ENCODE data around the gene YPEL3. TPM values are rescaled to one million over a fixed set of nuclear protein-coding genes. Genes with fewer than 3 reads are reported as not detected.
"Not testable (repeated sequence)": the region's sequence is repeated elsewhere in the genome, so short reads cannot be mapped to it uniquely, and the experiment has no call there.

YPEL3 gene
- total RNA-seq, 2 experiments from 2014 or later, result 32.5 to 36.9 TPM

- POLR2A ChIA-PET, result no interaction called here
- no peak for DNase-seq
- Mint-ChIP-seq H3K9me3 (no peaks in the 10 kb centered on the region), H3K36me3 (no peaks in the 10 kb centered on the region), H3K4me1 (ENCODE audit: low read depth) (peaks cover 4% of the 10 kb centered on the region), H3K27me3 (no peaks in the 10 kb centered on the region), H3K27ac (peak overlapping the region; percentile 54), H3K4me3 (no peak overlapping the region)
- intact Hi-C loops (cut with micrococcal nuclease), result no loop called here
- CTCF ChIA-PET, result no interaction called here
Observed at GRCh38 chr16:30131869-30132475, 36.0 kb upstream of the YPEL3 start.

GRCh38 chr16:30127993-30128392 is 32.0 kb upstream of the YPEL3 start:
- intact Hi-C loops (cut with micrococcal nuclease), result no loop called here
- POLR2A ChIA-PET, result no interaction called here

GRCh38 chr16:30125690-30126089 is 29.7 kb upstream of the YPEL3 start:
- H3K36me3 Mint-ChIP-seq; H3K4me3 Mint-ChIP-seq; H3K27ac Mint-ChIP-seq; intact Hi-C loops (cut with micrococcal nuclease); DNase-seq; H3K27me3 Mint-ChIP-seq; H3K9me3 Mint-ChIP-seq: not testable (repeated sequence)
- CTCF ChIA-PET, result interaction anchor here (0.7 to 1.9 kb wide), 3 partner anchors 14 to 34 kb away, joined by 3 to 5 read pairs (median 4); partner anchors contain the start of gene TBX6
- POLR2A ChIA-PET, result interaction anchor here (1.1 kb wide), 1 partner anchor 34 kb away, joined by 3 read pairs; the partner anchor contains the start of gene TBX6
- peaks cover 14% of the 10 kb centered on the region for H3K4me1 Mint-ChIP-seq (ENCODE audit: low read depth)

More at GRCh38 chr16:30127993-30128392, 32.0 kb upstream of the YPEL3 start:
- H3K9me3 Mint-ChIP-seq, result no peaks in the 10 kb centered on the region
- H3K36me3 Mint-ChIP-seq, result no peaks in the 10 kb centered on the region
- no peak for DNase-seq
- no peak overlapping the region for H3K27ac Mint-ChIP-seq
- no peaks in the 10 kb centered on the region for H3K27me3 Mint-ChIP-seq
- no peak overlapping the region for H3K4me3 Mint-ChIP-seq
- CTCF ChIA-PET, result interaction anchor here (2.0 kb wide), 1 partner anchor 15 kb away, joined by 9 read pairs; the partner anchor contains the start of gene GDPD3
- peaks cover 6% of the 10 kb centered on the region for H3K4me1 Mint-ChIP-seq (ENCODE audit: low read depth)

GRCh38 chr16:30124985-30125379 is 29.0 kb upstream of the YPEL3 start:
- H3K4me3 Mint-ChIP-seq, result no peak overlapping the region
- intact Hi-C loops (cut with micrococcal nuclease), result loop anchor here (5.0 kb wide), 1 partner anchor 48 kb away; the partner anchor contains the start of gene PPP4C
- POLR2A ChIA-PET, result interaction anchor here (1.1 kb wide), 1 partner anchor 33 kb away, joined by 3 read pairs; the partner anchor contains the start of gene TBX6
- no peaks in the 10 kb centered on the region for H3K27me3 Mint-ChIP-seq
- H3K27ac Mint-ChIP-seq, result no peak overlapping the region
- CTCF ChIA-PET, result interaction anchor here (0.7 kb wide), 1 partner anchor 33 kb away, joined by 3 read pairs; the partner anchor contains the start of gene TBX6
- no peaks in the 10 kb centered on the region for H3K36me3 Mint-ChIP-seq
- no peaks in the 10 kb centered on the region for H3K9me3 Mint-ChIP-seq
- no peak for DNase-seq
- H3K4me1 Mint-ChIP-seq (ENCODE audit: low read depth), result peaks cover 16% of the 10 kb centered on the region

- H3K9me3 Mint-ChIP-seq, result no peaks in the 10 kb centered on the region
- H3K4me1 Mint-ChIP-seq (ENCODE audit: low read depth), result peaks cover 18% of the 10 kb centered on the region
- H3K27me3 Mint-ChIP-seq, result no peaks in the 10 kb centered on the region
- CTCF ChIA-PET, result interaction anchor here (1.0 kb wide), 1 partner anchor 10 kb away, joined by 4 read pairs; no protein-coding TSS in a partner anchor
- peaks cover 8% of the 10 kb centered on the region for H3K36me3 Mint-ChIP-seq
- DNase-seq, result peak; percentile 35
- POLR2A ChIA-PET, result interaction anchor here (1.5 kb wide), 1 partner anchor 63 kb away, joined by 7 read pairs; no protein-coding TSS in a partner anchor
- H3K27ac Mint-ChIP-seq, result peak overlapping the region; percentile 85
- H3K4me3 Mint-ChIP-seq, result peak overlapping the region; percentile 87
- intact Hi-C loops (cut with micrococcal nuclease), result loop anchor here (1.0 to 5.0 kb wide), 3 partner anchors 26 to 45 kb away; partner anchors contain the start of genes PPP4C and YPEL3
Observed at GRCh38 chr16:30122604-30123160, 26.7 kb upstream of the YPEL3 start.

- H3K36me3 Mint-ChIP-seq, result peaks cover 8% of the 10 kb centered on the region
- no peak for DNase-seq
- H3K27ac Mint-ChIP-seq, result peak overlapping the region; percentile 85
- ChIA-PET CTCF (no interaction called here), POLR2A (no interaction called here)
- peak overlapping the region; percentile 87 for H3K4me3 Mint-ChIP-seq
- intact Hi-C loops (cut with micrococcal nuclease), result loop anchor here (2.0 to 5.0 kb wide), 2 partner anchors 29 to 45 kb away; partner anchors contain the start of gene PPP4C
- H3K27me3 Mint-ChIP-seq, result no peaks in the 10 kb centered on the region
- no peaks in the 10 kb centered on the region for H3K9me3 Mint-ChIP-seq
- H3K4me1 Mint-ChIP-seq (ENCODE audit: low read depth), result peaks cover 18% of the 10 kb centered on the region
Observed at GRCh38 chr16:30121741-30122571, 25.9 kb upstream of the YPEL3 start.

GRCh38 chr16:30120340-30121105 is 24.5 kb upstream of the YPEL3 start:
- ChIA-PET POLR2A (interaction anchor here (0.6 kb wide), 1 partner anchor 274 kb away, joined by 5 read pairs; no protein-coding TSS in a partner anchor), CTCF (interaction anchor here (0.8 to 3.2 kb wide), 2 partner anchors 29 to 65 kb away, joined by 3 to 10 read pairs; partner anchors contain the start of gene TBX6)
- H3K27ac Mint-ChIP-seq, result peak overlapping the region; percentile 43
- H3K36me3 Mint-ChIP-seq, result peaks cover 8% of the 10 kb centered on the region
- no peak for DNase-seq
- no peaks in the 10 kb centered on the region for H3K27me3 Mint-ChIP-seq
- no peaks in the 10 kb centered on the region for H3K9me3 Mint-ChIP-seq
- intact Hi-C loops (cut with micrococcal nuclease), result loop anchor here (5.0 kb wide), 1 partner anchor 43 kb away; the partner anchor contains the start of gene PPP4C
- H3K4me1 Mint-ChIP-seq (ENCODE audit: low read depth), result peaks cover 19% of the 10 kb centered on the region
- H3K4me3 Mint-ChIP-seq, result no peak overlapping the region

GRCh38 chr16:30119428-30119827 is 23.4 kb upstream of the YPEL3 start:
- CTCF ChIA-PET, result interaction anchor here (3.2 kb wide), 1 partner anchor 28 kb away, joined by 10 read pairs; the partner anchor contains the start of gene TBX6
- Mint-ChIP-seq H3K36me3 (peaks cover 9% of the 10 kb centered on the region), H3K4me1 (ENCODE audit: low read depth) (peaks cover 30% of the 10 kb centered on the region), H3K4me3 (no peak overlapping the region), H3K27ac (no peak overlapping the region), H3K9me3 (no peaks in the 10 kb centered on the region), H3K27me3 (no peaks in the 10 kb centered on the region)
- no peak for DNase-seq
- intact Hi-C loops (cut with micrococcal nuclease), result no loop called here
- POLR2A ChIA-PET, result no interaction called here

GRCh38 chr16:30117768-30118167 is 21.8 kb upstream of the YPEL3 start:
- no peaks in the 10 kb centered on the region for H3K9me3 Mint-ChIP-seq
- no peaks in the 10 kb centered on the region for H3K27me3 Mint-ChIP-seq
- POLR2A ChIA-PET, result interaction anchor here (1.0 kb wide), 1 partner anchor 65 kb away, joined by 4 read pairs; the partner anchor contains the start of gene CORO1A
- H3K4me1 Mint-ChIP-seq (ENCODE audit: low read depth), result peaks cover 32% of the 10 kb centered on the region
- H3K4me3 Mint-ChIP-seq, result no peak overlapping the region
- H3K36me3 Mint-ChIP-seq, result peaks cover 9% of the 10 kb centered on the region
- no peak for DNase-seq
- no peak overlapping the region for H3K27ac Mint-ChIP-seq
- intact Hi-C loops (cut with micrococcal nuclease), result no loop called here
- CTCF ChIA-PET, result interaction anchor here (0.7 to 3.2 kb wide), 2 partner anchors 26 to 498 kb away, joined by 3 to 10 read pairs; partner anchors contain the start of gene TBX6

- Mint-ChIP-seq H3K27me3 (no peaks in the 10 kb centered on the region), H3K4me3 (no peak overlapping the region)
Observed at GRCh38 chr16:30116291-30117207, 20.5 kb upstream of the YPEL3 start.

More at GRCh38 chr16:30116291-30117207, 20.5 kb upstream of the YPEL3 start:
- Mint-ChIP-seq H3K4me1 (ENCODE audit: low read depth) (peaks cover 26% of the 10 kb centered on the region), H3K36me3 (peaks cover 9% of the 10 kb centered on the region), H3K9me3 (no peaks in the 10 kb centered on the region), H3K27ac (no peak overlapping the region)
- DNase-seq, result no peak
- CTCF ChIA-PET, result interaction anchor here (1.8 kb wide), 1 partner anchor 13 kb away, joined by 4 read pairs; no protein-coding TSS in a partner anchor
- intact Hi-C loops (cut with micrococcal nuclease), result no loop called here
- POLR2A ChIA-PET, result interaction anchor here (0.5 kb wide), 2 partner anchors 8 to 31 kb away, joined by 3 read pairs; no protein-coding TSS in a partner anchor
